ENCODE measurements around the gene PDHX.

Gene PDHX

GRCh38 chr11:34990916-34991315 is 74.5 kb downstream of the PDHX start:
- no peak for DNase-seq (ENCODE audit: low spot score)

GRCh38 chr11:34994854-34995253 is 78.4 kb downstream of the PDHX start:
- DNase-seq (ENCODE audit: low spot score): no peak

GRCh38 chr11:34996958-34997357 is 80.5 kb downstream of the PDHX start:
- no peak for DNase-seq (ENCODE audit: low spot score)

- DNase-seq (ENCODE audit: low spot score): no peak
Observed at GRCh38 chr11:34997952-34998528, 81.6 kb downstream of the PDHX start.

- DNase-seq (ENCODE audit: low spot score): no peak
Observed at GRCh38 chr11:34999453-34999852, 83.0 kb downstream of the PDHX start.

- no peak for DNase-seq (ENCODE audit: low spot score)
Observed at GRCh38 chr11:35003186-35003585, 86.8 kb downstream of the PDHX start.

- no peak for DNase-seq (ENCODE audit: low spot score)
Observed at GRCh38 chr11:35003658-35004057, 87.2 kb downstream of the PDHX start.

GRCh38 chr11:35005141-35005780 is 88.8 kb downstream of the PDHX start:
- DNase-seq (ENCODE audit: low spot score): no peak

GRCh38 chr11:35006389-35007128 is 90.1 kb downstream of the PDHX start:
- DNase-seq (ENCODE audit: low spot score): peak; percentile 89

GRCh38 chr11:35007277-35007676 is 90.9 kb downstream of the PDHX start:
- peak; percentile 52 for DNase-seq (ENCODE audit: low spot score)

GRCh38 chr11:35009191-35009943 is 92.9 kb downstream of the PDHX start:
- DNase-seq (ENCODE audit: low spot score): no peak

GRCh38 chr11:35009944-35010342 is 93.5 kb downstream of the PDHX start:
- DNase-seq (ENCODE audit: low spot score): no peak

GRCh38 chr11:35010654-35011053 is 94.2 kb downstream of the PDHX start:
- no peak for DNase-seq (ENCODE audit: low spot score)

GRCh38 chr11:35011389-35011788 is 95.0 kb downstream of the PDHX start:
- DNase-seq (ENCODE audit: low spot score): no peak

- DNase-seq (ENCODE audit: low spot score): no peak
Observed at GRCh38 chr11:35011944-35012343, 95.5 kb downstream of the PDHX start.

GRCh38 chr11:35012467-35013191 is 96.2 kb downstream of the PDHX start:
- peak; percentile 85 for DNase-seq (ENCODE audit: low spot score)

- peak; percentile 60 for DNase-seq (ENCODE audit: low spot score)
Observed at GRCh38 chr11:35013514-35014233, 97.3 kb downstream of the PDHX start.

- no peak for DNase-seq (ENCODE audit: low spot score)
Observed at GRCh38 chr11:35014346-35014745, 97.9 kb downstream of the PDHX start.

GRCh38 chr11:35015621-35016387 is 99.4 kb downstream of the PDHX start:
- DNase-seq (ENCODE audit: low spot score): no peak

GRCh38 chr11:35016916-35017315 is 100.5 kb downstream of the PDHX start:
- no peak for DNase-seq (ENCODE audit: low spot score)
